ENCODE measurements around the gene SLC22A1. TPM values are rescaled to one million over a fixed set of nuclear protein-coding genes. Genes with fewer than 3 reads are reported as not detected.
A peak's percentile ranks its signal among the peaks of the same experiment; 100 is the strongest.
"Not testable (repeated sequence)": the region's sequence is repeated elsewhere in the genome, so short reads cannot be mapped to it uniquely, and the experiment has no call there.

The SLC22A1 gene
- total RNA-seq, 1 donor from 2014 or later = not detected

DNA sequence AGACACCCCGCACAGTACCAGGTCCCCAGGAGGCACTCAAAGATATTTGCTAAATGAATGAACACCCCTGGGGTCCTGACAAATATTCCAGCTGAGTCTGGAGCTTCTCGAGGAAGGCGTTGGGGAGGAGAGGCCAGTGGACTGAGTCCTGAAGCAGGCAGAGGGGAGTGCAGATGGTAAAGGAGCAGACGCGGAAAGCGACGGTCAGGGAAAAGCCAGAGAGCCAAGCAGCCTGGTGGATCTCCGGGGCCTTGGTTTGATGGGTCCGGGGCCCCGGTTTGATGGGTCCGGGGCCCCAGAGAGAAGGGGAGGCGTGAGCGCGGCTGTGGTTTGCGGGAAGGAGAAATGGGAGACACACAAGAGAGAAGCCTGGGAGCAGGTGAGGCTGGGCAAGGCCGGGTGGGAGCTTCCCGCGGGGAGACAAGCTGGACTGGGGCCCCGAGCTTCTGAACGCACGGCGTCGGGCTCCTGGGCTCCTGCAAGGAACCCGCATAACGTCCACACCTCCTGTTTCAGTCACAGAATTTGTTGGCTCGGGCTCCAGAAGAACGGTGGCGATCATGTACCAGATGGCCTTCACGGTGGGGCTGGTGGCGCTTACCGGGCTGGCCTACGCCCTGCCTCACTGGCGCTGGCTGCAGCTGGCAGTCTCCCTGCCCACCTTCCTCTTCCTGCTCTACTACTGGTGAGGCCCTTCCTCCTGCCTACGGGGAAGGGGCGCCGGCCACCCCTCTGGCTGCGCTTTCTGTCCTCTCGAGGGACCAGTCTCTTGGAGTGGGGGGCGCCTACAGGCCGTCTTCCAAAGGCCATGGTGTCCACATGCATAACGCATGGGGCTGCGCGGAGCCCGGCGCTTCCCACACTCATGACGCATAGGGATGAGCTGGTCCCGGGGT, 12.1 kb downstream of the SLC22A1 start:
- Histone ChIP-seq H3K27ac (peak overlapping the region; percentile 57 to 66), H3K4me3 (no peak overlapping the region), H3K4me1 (peaks cover 2 to 11% of the 10 kb centered on the region in 2 donors), H3K36me3 (no peaks in the 10 kb centered on the region), H3K9me3 (no peaks in the 10 kb centered on the region), H3K27me3 (no peaks in the 10 kb centered on the region)
- intact Hi-C loops (cut with DNase I) = loop anchor here (5.0 kb wide), 1 partner anchor 46 kb away; no protein-coding TSS in a partner anchor
- TF ChIP-seq, protein P1, sequence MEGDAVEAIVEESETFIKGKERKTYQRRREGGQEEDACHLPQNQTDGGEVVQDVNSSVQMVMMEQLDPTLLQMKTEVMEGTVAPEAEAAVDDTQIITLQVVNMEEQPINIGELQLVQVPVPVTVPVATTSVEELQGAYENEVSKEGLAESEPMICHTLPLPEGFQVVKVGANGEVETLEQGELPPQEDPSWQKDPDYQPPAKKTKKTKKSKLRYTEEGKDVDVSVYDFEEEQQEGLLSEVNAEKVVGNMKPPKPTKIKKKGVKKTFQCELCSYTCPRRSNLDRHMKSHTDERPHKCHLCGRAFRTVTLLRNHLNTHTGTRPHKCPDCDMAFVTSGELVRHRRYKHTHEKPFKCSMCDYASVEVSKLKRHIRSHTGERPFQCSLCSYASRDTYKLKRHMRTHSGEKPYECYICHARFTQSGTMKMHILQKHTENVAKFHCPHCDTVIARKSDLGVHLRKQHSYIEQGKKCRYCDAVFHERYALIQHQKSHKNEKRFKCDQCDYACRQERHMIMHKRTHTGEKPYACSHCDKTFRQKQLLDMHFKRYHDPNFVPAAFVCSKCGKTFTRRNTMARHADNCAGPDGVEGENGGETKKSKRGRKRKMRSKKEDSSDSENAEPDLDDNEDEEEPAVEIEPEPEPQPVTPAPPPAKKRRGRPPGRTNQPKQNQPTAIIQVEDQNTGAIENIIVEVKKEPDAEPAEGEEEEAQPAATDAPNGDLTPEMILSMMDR (IDR thresholded peaks at IDR 0.05) = no peak
- DNase-seq (ENCODE audit: low spot score in 2 of 2) = peak in 1 of 2 donors; percentile 53

DNA sequence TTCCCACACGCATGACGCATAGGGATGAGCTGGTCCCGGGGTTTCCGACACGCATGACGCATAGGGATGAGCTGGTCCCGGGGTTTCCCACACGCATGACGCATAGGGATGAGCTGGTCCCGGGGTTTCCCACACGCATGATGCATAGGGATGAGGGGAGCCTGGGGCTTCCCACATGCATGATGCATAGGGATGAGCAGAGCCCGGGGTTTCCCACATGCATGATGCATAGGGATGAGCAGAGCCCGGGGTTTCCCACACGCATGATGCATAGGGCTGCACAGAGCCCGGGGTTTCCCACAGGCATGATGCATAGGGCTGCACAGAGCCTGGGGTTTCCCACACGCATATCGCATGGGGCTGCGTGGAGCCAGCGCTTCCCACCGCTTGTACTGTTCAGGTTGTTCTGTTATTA, 12.7 kb downstream of the SLC22A1 start:
- H3K27ac ChIP-seq; H3K4me3 ChIP-seq; H3K27me3 ChIP-seq; DNase-seq (ENCODE audit: low spot score in 2 of 2); H3K36me3 ChIP-seq; H3K9me3 ChIP-seq: not testable (repeated sequence)
- intact Hi-C loops (cut with DNase I) = loop anchor here (5.0 kb wide), 1 partner anchor 47 kb away; no protein-coding TSS in a partner anchor
- H3K4me1 ChIP-seq = peaks cover 7 to 17% of the 10 kb centered on the region in 2 donors

DNA sequence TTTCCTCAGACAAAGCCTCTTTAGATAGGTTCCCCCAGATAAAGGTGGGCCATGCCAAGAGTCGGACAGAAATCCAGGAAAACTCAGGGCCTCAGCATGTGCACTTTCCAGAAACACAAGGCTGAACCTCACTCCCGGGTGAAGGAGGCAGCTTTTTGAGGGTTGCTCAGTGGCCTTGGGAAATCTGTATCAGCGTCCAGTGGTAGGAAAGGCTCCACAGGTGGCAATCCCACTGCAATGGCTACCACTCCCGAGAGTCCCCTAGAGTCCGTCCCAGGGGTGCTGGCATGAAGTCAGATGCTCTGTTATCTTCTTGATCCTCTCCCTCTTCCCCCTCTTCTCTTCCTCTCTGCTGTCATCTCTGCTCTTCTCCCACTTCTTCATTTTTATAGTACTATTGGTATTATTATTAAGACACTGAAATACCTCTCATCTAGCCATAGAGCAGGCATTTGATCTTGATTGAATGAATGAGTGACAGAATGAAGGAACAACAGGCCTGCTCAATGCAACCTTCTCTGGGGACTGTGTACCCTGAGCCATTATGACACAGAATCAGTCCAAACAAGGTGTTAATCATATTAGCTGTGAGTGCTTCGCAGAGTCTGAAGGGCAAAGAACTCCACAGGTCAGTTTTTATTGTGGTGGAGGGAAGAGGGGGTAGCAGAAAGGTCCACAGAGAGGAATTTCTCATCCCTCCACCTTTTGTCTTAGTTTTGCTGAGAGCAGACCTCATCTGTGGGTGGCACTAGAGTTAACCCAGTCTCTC, 13.3 kb downstream of the SLC22A1 start:
- Histone ChIP-seq H3K9me3 (no peaks in the 10 kb centered on the region), H3K27ac (no peak overlapping the region), H3K36me3 (no peaks in the 10 kb centered on the region), H3K4me3 (no peak overlapping the region), H3K4me1 (peaks cover 7 to 22% of the 10 kb centered on the region in 2 donors), H3K27me3 (no peaks in the 10 kb centered on the region)
- intact Hi-C loops (cut with DNase I) = loop anchor here (5.0 kb wide), 2 partner anchors 48 to 162 kb away; no protein-coding TSS in a partner anchor
- TF ChIP-seq, protein P1 (IDR thresholded peaks at IDR 0.05) = no peak
- peak in 1 of 2 donors; percentile 58 for DNase-seq (ENCODE audit: low spot score in 2 of 2)

DNA sequence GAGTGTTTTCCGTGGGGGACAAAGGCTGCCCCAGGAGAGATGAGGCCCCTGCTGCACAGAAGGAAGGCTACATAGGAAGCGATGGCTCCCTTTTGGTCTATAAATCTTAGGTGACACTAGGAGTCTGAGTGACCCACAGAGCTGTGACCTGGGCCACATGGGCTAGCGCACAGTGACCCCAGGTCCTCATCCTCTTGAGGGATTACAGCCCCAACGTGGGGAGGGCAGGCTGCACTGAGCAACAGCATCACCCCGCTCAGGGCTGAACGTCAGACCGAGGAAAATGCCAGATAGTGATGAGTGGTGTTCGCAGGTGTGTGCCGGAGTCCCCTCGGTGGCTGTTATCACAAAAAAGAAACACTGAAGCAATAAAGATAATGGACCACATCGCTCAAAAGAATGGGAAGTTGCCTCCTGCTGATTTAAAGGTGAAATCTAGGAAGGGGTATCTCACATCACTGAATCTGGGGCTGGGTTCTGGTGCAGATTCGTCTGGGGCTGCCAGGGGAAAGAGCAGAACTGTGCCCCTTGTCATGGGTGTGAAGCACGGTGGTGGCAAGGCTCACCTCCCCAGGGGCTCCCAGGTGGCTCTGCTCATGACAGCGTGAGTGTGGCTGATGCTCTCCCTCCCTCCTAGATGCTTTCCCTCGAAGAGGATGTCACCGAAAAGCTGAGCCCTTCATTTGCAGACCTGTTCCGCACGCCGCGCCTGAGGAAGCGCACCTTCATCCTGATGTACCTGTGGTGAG, 14.5 kb downstream of the SLC22A1 start:
- Histone ChIP-seq H3K4me3 (no peak overlapping the region), H3K27ac (no peak overlapping the region), H3K4me1 (peaks cover 7 to 26% of the 10 kb centered on the region in 2 donors), H3K36me3 (no peaks in the 10 kb centered on the region), H3K27me3 (no peaks in the 10 kb centered on the region), H3K9me3 (no peaks in the 10 kb centered on the region)
- intact Hi-C loops (cut with DNase I) = loop anchor here (5.0 kb wide), 1 partner anchor 161 kb away; no protein-coding TSS in a partner anchor
- DNase-seq (ENCODE audit: low spot score in 2 of 2) = peak in 1 of 2 donors; percentile 59
- TF ChIP-seq, protein P1 (IDR thresholded peaks at IDR 0.05) = no peak

DNA sequence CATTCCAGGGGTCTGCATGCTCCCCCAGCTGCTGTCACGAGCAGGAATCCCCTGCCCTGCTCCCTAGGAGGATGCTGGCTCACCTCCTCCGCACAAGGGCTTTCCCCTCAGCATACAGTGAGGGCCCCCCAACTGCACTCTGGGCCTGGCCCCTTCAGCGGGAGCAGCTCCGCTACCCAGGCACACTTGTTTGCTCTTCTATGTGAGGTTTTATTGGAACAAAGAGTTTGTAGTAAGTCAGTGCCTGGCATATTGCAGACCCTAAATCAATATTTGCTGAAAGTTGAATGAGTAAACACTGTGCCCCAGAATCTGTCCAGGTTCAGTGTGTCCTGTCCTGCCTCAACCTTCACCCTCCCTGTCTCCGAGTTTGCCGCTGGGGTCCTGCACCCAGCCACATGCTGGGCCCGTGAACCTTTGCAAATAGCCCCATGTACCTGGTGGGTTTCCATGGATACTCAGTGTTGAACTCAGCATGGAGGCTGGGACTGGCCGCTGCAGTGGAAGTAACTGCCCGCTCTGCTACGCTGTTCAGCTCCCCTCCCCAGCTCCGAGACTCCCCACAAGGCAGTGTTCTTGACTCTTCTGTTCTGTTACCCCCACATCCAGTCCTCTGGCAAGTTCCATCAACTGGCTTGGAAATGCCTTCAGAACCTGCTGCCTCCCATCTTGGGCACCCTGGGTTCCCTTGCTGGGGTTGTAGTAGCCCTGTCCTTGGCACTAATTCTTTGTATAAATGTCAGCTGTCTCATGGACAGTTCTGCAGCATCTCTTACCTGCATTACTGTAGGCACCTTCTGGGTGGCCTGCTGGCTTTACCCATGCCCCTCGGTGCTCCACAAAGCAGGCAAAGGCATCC, 15.7 kb downstream of the SLC22A1 start:
- Histone ChIP-seq H3K27ac (no peak overlapping the region), H3K9me3 (no peaks in the 10 kb centered on the region), H3K4me3 (no peak overlapping the region), H3K4me1 (peaks cover 15 to 33% of the 10 kb centered on the region in 2 donors), H3K36me3 (no peaks in the 10 kb centered on the region), H3K27me3 (no peaks in the 10 kb centered on the region)
- intact Hi-C loops (cut with DNase I) = loop anchor here (5.0 kb wide), 1 partner anchor 160 kb away; no protein-coding TSS in a partner anchor
- DNase-seq (ENCODE audit: low spot score in 2 of 2) = peak in 1 of 2 donors; percentile 53
- TF ChIP-seq, protein P1 (IDR thresholded peaks at IDR 0.05) = no peak

All from ascending aorta (tissue), 2 donors.